Naive thymus-derived CD4-positive, alpha-beta T cell (primary cell): ENCODE measurements around the gene CYP4A22. TPM values are rescaled to one million over a fixed set of nuclear protein-coding genes. Genes with fewer than 3 reads are reported as not detected.

Experiments
- ATAC-seq: fragments of 150-1000 bp; cut with Tn5 transposase; 2 replicates; pipeline ENCODE4 v1.10.0; 2021; ENCODE audit warnings: mild to moderate bottlenecking, moderate library complexity
- CTCF ChIA-PET: fragments of 350-600 bp; sonication (Branson Sonifier 250); formaldehyde crosslinking; loops from one replicate; lab custom pipeline; 2021; ENCODE audit warnings: antibody characterized with exemption; lab: Charles Lee
- POLR2A ChIA-PET: fragments of 350-600 bp; sonication (Branson Sonifier 250); formaldehyde crosslinking; loops from one replicate; lab custom pipeline; 2021; ENCODE audit warnings: antibody characterized with exemption, inconsistent platforms; lab: Charles Lee
- DNase-seq, 9 donors: peaks; one replicate each; pipeline versions ENCODE4 v3.0.0 to v3.0.0-alpha.2; 2020 to 2022; ENCODE audit warnings: mixed read lengths in 1 of 9
- H3K27ac ChIP-seq: one replicate; pipeline ENCODE4 v1.7.0; 2013; ENCODE audit warnings: mild to moderate bottlenecking, low read depth, low read length, moderate library complexity
- H3K27me3 ChIP-seq, 2 donors: one replicate each; pipeline ENCODE4 v1.7.0; 2013; ENCODE audit warnings: low read length in 2 of 2, mild to moderate bottlenecking in 2 of 2, moderate library complexity in 2 of 2; ENCODE audit not compliant: control insufficient read depth in 2 of 2, insufficient read depth in 2 of 2
- H3K36me3 ChIP-seq, 3 experiments: 1 replicate in 2 of 3; 2 replicates in 1 of 3; pipeline ENCODE4 v1.7.0; 2013; ENCODE audit warnings: low read length in 3 of 3, mild to moderate bottlenecking in 3 of 3, moderate library complexity in 1 of 3; ENCODE audit not compliant: insufficient read depth in 3 of 3, control insufficient read depth in 2 of 3
- H3K4me1 ChIP-seq, 2 donors: one replicate each; pipeline ENCODE4 v1.7.0; 2013; ENCODE audit warnings: low read length in 2 of 2, mild to moderate bottlenecking in 2 of 2, moderate library complexity in 1 of 2; ENCODE audit not compliant: control insufficient read depth in 2 of 2, insufficient read depth in 2 of 2
- H3K4me3 ChIP-seq: 2 replicates; pipeline ENCODE4 v1.7.0; 2013; ENCODE audit warnings: mild to moderate bottlenecking, low read length
- H3K9me3 ChIP-seq, 3 experiments: 1 replicate in 2 of 3; 2 replicates in 1 of 3; pipeline ENCODE4 v1.7.0; 2013; ENCODE audit warnings: low read length in 3 of 3; ENCODE audit not compliant: control insufficient read depth in 2 of 3
- H3K27ac Mint-ChIP-seq, 9 donors: one replicate each; pipeline ENCODE4 v1.8.0; 2020 to 2022; ENCODE audit warnings: mixed read lengths in 9 of 9, mild to moderate bottlenecking in 8 of 9, moderate library complexity in 5 of 9, inconsistent platforms in 2 of 9
- H3K27me3 Mint-ChIP-seq, 5 donors: one replicate each; pipeline ENCODE4 v1.8.0; 2021 to 2022; ENCODE audit warnings: mixed read lengths in 5 of 5, mild to moderate bottlenecking in 1 of 5
- H3K36me3 Mint-ChIP-seq, 5 donors: one replicate each; pipeline ENCODE4 v1.8.0; 2020 to 2022; ENCODE audit warnings: mixed read lengths in 5 of 5, mild to moderate bottlenecking in 3 of 5, inconsistent platforms in 1 of 5
- H3K4me1 Mint-ChIP-seq, 7 donors: one replicate each; pipeline ENCODE4 v1.8.0; 2020 to 2022; ENCODE audit warnings: mixed read lengths in 7 of 7, mild to moderate bottlenecking in 3 of 7, inconsistent platforms in 1 of 7
- H3K4me3 Mint-ChIP-seq, 10 donors: one replicate each; pipeline ENCODE4 v1.8.0; 2020 to 2022; ENCODE audit warnings: mild to moderate bottlenecking in 10 of 10, mixed read lengths in 10 of 10, moderate library complexity in 6 of 10, inconsistent platforms in 2 of 10
- H3K9me3 Mint-ChIP-seq, 11 donors: one replicate each; pipeline ENCODE4 v1.8.0; 2020 to 2022; ENCODE audit warnings: mixed read lengths in 11 of 11, mild to moderate bottlenecking in 4 of 11, inconsistent platforms in 1 of 11, moderate library complexity in 1 of 11
- intact Hi-C, 2 donors: fragments of 100-400 bp; cut with micrococcal nuclease; formaldehyde crosslinking; loops; one replicate each; pipeline ENCODE4 v1.15.1; 2023
- polyA plus RNA-seq, 2 donors: library from polyadenylated mRNA; unstranded; fragments of 300-500 nt; fragmentation: Illumina TruSeq; gene quantifications; one replicate each; pipeline ENCODE4 v1.2.3, GENCODE V29; 2021
- total RNA-seq, 6 experiments: library from RNA in 5 of 6; stranded (reverse) in 5 of 6; gene quantifications; 1 replicate in 5 of 6; 2 replicates in 1 of 6; pipeline ENCODE4 v1.2.3 and lab custom pipeline; 2021 to 2026

Gene CYP4A22
- total and polyA plus RNA-seq, 7 experiments from 2014 or later = not detected

- H3K9me3 Mint-ChIP-seq = peaks cover 0 to 7% (median 0%) of the 10 kb centered on the region in 11 donors
- H3K4me1 Mint-ChIP-seq = no peaks in the 10 kb centered on the region
- Histone ChIP-seq H3K4me1 (no peaks in the 10 kb centered on the region), H3K27me3 (no peaks in the 10 kb centered on the region), H3K36me3 (no peaks in the 10 kb centered on the region), H3K9me3 (no peaks in the 10 kb centered on the region), H3K4me3 (no peak overlapping the region), H3K27ac (no peak overlapping the region)
- no peak overlapping the region for H3K4me3 Mint-ChIP-seq
- DNase-seq (no peak), ATAC-seq (no peak)
- no peaks in the 10 kb centered on the region for H3K36me3 Mint-ChIP-seq
- ChIA-PET POLR2A (no interaction called here), CTCF (no interaction called here)
- intact Hi-C loops = no loop called here
- H3K27me3 Mint-ChIP-seq = peaks cover 34 to 54% (median 37%) of the 10 kb centered on the region in 5 donors
- H3K27ac Mint-ChIP-seq = no peak overlapping the region
These were observed 61.0 kb downstream of the CYP4A22 start for GRCh38 chr1:47198214-47198613.

Other genes starting within 250 kb of the CYP4A22 start
- gene CYP4A11, start 196.0 kb upstream of the CYP4A22 start, total RNA-seq = not detected
- not detected for gene CYP4A11, start 196.0 kb upstream of the CYP4A22 start, polyA plus RNA-seq
- not detected for gene CYP4X1, start 113.8 kb upstream of the CYP4A22 start, total RNA-seq
- gene CYP4X1, start 113.8 kb upstream of the CYP4A22 start, polyA plus RNA-seq = not detected
- gene CYP4Z1, start 70.2 kb upstream of the CYP4A22 start, total RNA-seq = not detected
- gene CYP4Z1, start 70.2 kb upstream of the CYP4A22 start, polyA plus RNA-seq = not detected
- not detected for gene PDZK1IP1, start 52.6 kb downstream of the CYP4A22 start, total RNA-seq
- not detected for gene PDZK1IP1, start 52.6 kb downstream of the CYP4A22 start, polyA plus RNA-seq
- 1 to 10 TPM in 1 of 5 experiments, under 1 TPM in 1, not detected in 3; 0.42 to 4.0 TPM for gene TAL1, start 94.8 kb downstream of the CYP4A22 start, total RNA-seq
- not detected for gene TAL1, start 94.8 kb downstream of the CYP4A22 start, polyA plus RNA-seq
- gene STIL, start 176.7 kb downstream of the CYP4A22 start, total RNA-seq = 10 to 100 TPM in 1 of 5 experiments, 1 to 10 TPM in 4; 1.3 to 28.5 (median 1.9) TPM
- gene STIL, start 176.7 kb downstream of the CYP4A22 start, polyA plus RNA-seq = under 1 TPM; 0.47 to 0.69 TPM
- 100 to 1,000 TPM in 3 of 5 experiments, 10 to 100 TPM in 2; 83.2 to 141 (median 106) TPM for gene CMPK1, start 196.3 kb downstream of the CYP4A22 start, total RNA-seq
- gene CMPK1, start 196.3 kb downstream of the CYP4A22 start, polyA plus RNA-seq = 100 to 1,000 TPM; 147 to 159 TPM